Caco-2 (cell line): ENCODE data around the gene ADRA1B. TPM values are rescaled to one million over a fixed set of nuclear protein-coding genes. Genes with fewer than 3 reads are reported as not detected.
"Not testable (repeated sequence)": the region's sequence is repeated elsewhere in the genome, so short reads cannot be mapped to it uniquely, and the experiment has no call there.

ENCODE experiments used
- BruUV-seq: library from RNA; stranded (reverse); fragments of 400-500 nt; replicated peaks from 2 replicates; lab custom pipeline; 2021; lab: Mats Ljungman, UMichigan
- CTCF ChIA-PET: fragments of 300-600 bp; sonication (Branson Sonifier 250); formaldehyde crosslinking; loops from one replicate; lab custom pipeline; 2022; ENCODE audit warnings: antibody characterized with exemption; lab: Charles Lee
- POLR2A ChIA-PET: fragments of 300-600 bp; sonication (Branson Sonifier 250); formaldehyde crosslinking; loops from one replicate; lab custom pipeline; 2022; ENCODE audit warnings: antibody characterized with exemption; lab: Charles Lee
- DNase-seq, 2 experiments: peaks; one replicate each; pipeline versions ENCODE4 v3.0.0 to v3.0.0-alpha.2; 2020 to 2022
- H3K27me3 ChIP-seq: replicated peaks from 2 replicates; pipeline ENCODE4 v1.6.0; 2011; ENCODE audit warnings: low read length; ENCODE audit not compliant: control insufficient read depth, insufficient read depth
- H3K36me3 ChIP-seq: 2 replicates; pipeline ENCODE4 v1.5.1; 2011; ENCODE audit warnings: low read length; ENCODE audit not compliant: control insufficient read depth, insufficient read depth
- H3K4me1 ChIP-seq: fragments of 250-450 bp; sonication (Bioruptor Pico); 2 replicates; pipeline ENCODE4 v1.5.1; 2020; ENCODE audit warnings: mild to moderate bottlenecking
- H3K4me3 ChIP-seq: 2 replicates; pipeline ENCODE4 v1.5.1; 2011; ENCODE audit warnings: low read depth, mild to moderate bottlenecking, control low read depth, low read length
- H3K9me3 ChIP-seq: fragments of 250-450 bp; sonication (Bioruptor Pico); 2 replicates; pipeline ENCODE4 v1.5.1; 2020; ENCODE audit warnings: mild to moderate bottlenecking, moderate library complexity
- H3K27ac Mint-ChIP-seq: one replicate; pipeline ENCODE4 v1.8.0; 2022; ENCODE audit warnings: mixed read lengths; ENCODE audit not compliant: unreplicated experiment
- H3K27me3 Mint-ChIP-seq: one replicate; pipeline ENCODE4 v1.8.0; 2022; ENCODE audit warnings: mixed read lengths; ENCODE audit not compliant: insufficient read depth, unreplicated experiment
- H3K36me3 Mint-ChIP-seq: one replicate; pipeline ENCODE4 v1.8.0; 2022; ENCODE audit warnings: mild to moderate bottlenecking, mixed read lengths; ENCODE audit not compliant: insufficient read depth, unreplicated experiment
- H3K4me1 Mint-ChIP-seq: one replicate; pipeline ENCODE4 v1.8.0; 2022; ENCODE audit warnings: low read depth, mixed read lengths; ENCODE audit not compliant: unreplicated experiment
- H3K4me3 Mint-ChIP-seq: one replicate; pipeline ENCODE4 v1.8.0; 2022; ENCODE audit warnings: mild to moderate bottlenecking, moderate library complexity, mixed read lengths; ENCODE audit not compliant: unreplicated experiment
- H3K9me3 Mint-ChIP-seq: one replicate; pipeline ENCODE4 v1.8.0; 2022; ENCODE audit warnings: mixed read lengths; ENCODE audit not compliant: unreplicated experiment
- CTCF ChIP-seq, 2 experiments: fragments of 200-600 bp in 1 of 2; IDR thresholded peaks; 1 replicate in 1 of 2; 2 replicates in 1 of 2; pipeline versions ENCODE4 v1.5.1 to v1.8.0; 2011 to 2022; ENCODE audit warnings: antibody characterized with exemption in 1 of 2, control low read depth in 1 of 2, inconsistent platforms in 1 of 2, low read depth in 1 of 2, low read length in 1 of 2, mild to moderate bottlenecking in 1 of 2, moderate library complexity in 1 of 2; ENCODE audit not compliant: insufficient read depth in 1 of 2, severe bottlenecking in 1 of 2, unreplicated experiment in 1 of 2
- intact Hi-C: fragments of 100-400 bp; cut with micrococcal nuclease; formaldehyde crosslinking; loops from one replicate; pipeline ENCODE4 v1.10.0; 2022; ENCODE audit not compliant: unreplicated experiment
- total RNA-seq: library from RNA; stranded (reverse); gene quantifications from 2 replicates; pipeline ENCODE4 v1.2.3, GENCODE V29; 2022

The ADRA1B gene
- total RNA-seq, 1 experiment from 2014 or later, result not detected

GRCh38 chr5:160009591-160009989 lies 93.3 kb downstream of the ADRA1B start:
- peaks cover 40% of the 10 kb centered on the region for H3K36me3 Mint-ChIP-seq
- CTCF ChIA-PET, result interaction anchor here (1.4 kb wide), 1 partner anchor 12 kb away, joined by 11 read pairs; no protein-coding TSS in a partner anchor
- H3K27ac Mint-ChIP-seq, result peak overlapping the region; percentile 96
- TF ChIP-seq CTCF (IDR thresholded peaks at IDR 0.05; ENCODE audit: insufficient read depth in 1 of 2, low read depth in 1 of 2, low read length in 1 of 2, severe bottlenecking in 1 of 2, unreplicated experiment in 1 of 2), result no peak
- BruUV-seq, result no TSS peak
- peak overlapping the region; percentile 64 for H3K4me3 ChIP-seq
- no peaks in the 10 kb centered on the region for H3K27me3 Mint-ChIP-seq
- POLR2A ChIA-PET, result interaction anchor here (0.6 to 1.4 kb wide), 6 partner anchors 12 to 483 kb away, joined by 3 to 5 read pairs (median 3); partner anchors contain the start of gene PWWP2A
- H3K9me3 Mint-ChIP-seq, result no peaks in the 10 kb centered on the region
- H3K9me3 ChIP-seq, result no peaks in the 10 kb centered on the region
- peaks cover 5% of the 10 kb centered on the region; the same call in 1 of the 2 replicates for H3K4me1 ChIP-seq
- H3K4me1 Mint-ChIP-seq, result peaks cover 7% of the 10 kb centered on the region
- H3K4me3 Mint-ChIP-seq, result peak overlapping the region; percentile 98
- intact Hi-C loops, result no loop called here
- H3K36me3 ChIP-seq, result no peaks in the 10 kb centered on the region; the same call in none of the 2 replicates
- H3K27me3 ChIP-seq, result no peaks in the 10 kb centered on the region
- DNase-seq, result no peak

- peak overlapping the region; percentile 98 for H3K4me3 Mint-ChIP-seq
- BruUV-seq, result no TSS peak
- H3K36me3 ChIP-seq, result peaks cover 2% of the 10 kb centered on the region
- ChIA-PET POLR2A (no interaction called here), CTCF (no interaction called here)
- H3K9me3 ChIP-seq, result no peaks in the 10 kb centered on the region
- no peak for DNase-seq
- no peaks in the 10 kb centered on the region for H3K9me3 Mint-ChIP-seq
- H3K27me3 ChIP-seq, result no peaks in the 10 kb centered on the region
- no peak for TF ChIP-seq CTCF (IDR thresholded peaks at IDR 0.05; ENCODE audit: insufficient read depth in 1 of 2, low read depth in 1 of 2, low read length in 1 of 2, severe bottlenecking in 1 of 2, unreplicated experiment in 1 of 2)
- intact Hi-C loops, result no loop called here
- H3K4me1 ChIP-seq, result peaks cover 5% of the 10 kb centered on the region; the same call in 1 of the 2 replicates
- H3K4me1 Mint-ChIP-seq, result peaks cover 7% of the 10 kb centered on the region
- no peak overlapping the region for H3K27ac Mint-ChIP-seq
- H3K4me3 ChIP-seq, result no peak overlapping the region
- H3K27me3 Mint-ChIP-seq, result no peaks in the 10 kb centered on the region
- H3K36me3 Mint-ChIP-seq, result peaks cover 48% of the 10 kb centered on the region
Observed at GRCh38 chr5:160011471-160011870, 95.2 kb downstream of the ADRA1B start.

- H3K27me3 ChIP-seq, DNase-seq, H3K36me3 ChIP-seq, H3K9me3 ChIP-seq, intact Hi-C loops, H3K27ac Mint-ChIP-seq, H3K4me1 ChIP-seq, BruUV-seq, CTCF ChIA-PET, H3K4me3 ChIP-seq, H3K27me3 Mint-ChIP-seq, H3K9me3 Mint-ChIP-seq, POLR2A ChIA-PET, H3K4me3 Mint-ChIP-seq, H3K4me1 Mint-ChIP-seq: not testable (repeated sequence)
- H3K36me3 Mint-ChIP-seq, result peaks cover 40% of the 10 kb centered on the region
Observed at GRCh38 chr5:160014197-160014596, 97.9 kb downstream of the ADRA1B start.
